Thyroid gland (tissue), 4 donors: ENCODE measurements around the gene MAP3K7CL.

Source experiments
- POLR2A ChIP-seq, 2 donors: fragments of 450-650 bp; IDR thresholded peaks; one replicate each; pipeline ENCODE4 v1.6.1; 2017; ENCODE audit warnings: antibody characterized with exemption in 2 of 2, mild to moderate bottlenecking in 2 of 2, moderate library complexity in 1 of 2
- TF ChIP-seq, protein P1 (sequence below), 6 experiments: fragments of 200-600 bp in 3 of 6; fragments of 450-650 bp in 3 of 6; sonication (generic) in 3 of 6; IDR thresholded peaks; one replicate each; pipeline ENCODE4 v1.5.1; 2016 to 2019; ENCODE audit warnings: antibody characterized with exemption in 6 of 6, mild to moderate bottlenecking in 2 of 6, inconsistent platforms in 1 of 6, moderate library complexity in 1 of 6

DNA sequence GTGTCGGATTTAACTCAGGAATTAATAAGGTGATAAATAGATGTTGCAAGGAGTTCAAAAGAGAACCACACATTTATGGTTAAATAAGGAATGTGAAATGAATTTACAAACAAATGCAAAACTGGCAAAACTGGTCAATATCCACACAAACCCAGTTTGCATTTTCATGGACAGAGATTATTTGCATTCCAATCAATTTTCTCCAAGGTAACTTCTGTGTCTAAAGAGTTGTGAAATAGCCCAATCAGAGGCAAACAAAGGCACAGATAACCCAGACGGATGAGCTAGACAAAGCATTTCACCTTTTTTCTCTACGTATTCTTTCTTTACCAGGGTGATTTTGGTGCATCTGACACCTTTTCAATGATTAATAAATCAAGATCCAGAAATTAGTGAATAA lies 63.9 kb downstream of the MAP3K7CL start:
- TF ChIP-seq, protein P1, sequence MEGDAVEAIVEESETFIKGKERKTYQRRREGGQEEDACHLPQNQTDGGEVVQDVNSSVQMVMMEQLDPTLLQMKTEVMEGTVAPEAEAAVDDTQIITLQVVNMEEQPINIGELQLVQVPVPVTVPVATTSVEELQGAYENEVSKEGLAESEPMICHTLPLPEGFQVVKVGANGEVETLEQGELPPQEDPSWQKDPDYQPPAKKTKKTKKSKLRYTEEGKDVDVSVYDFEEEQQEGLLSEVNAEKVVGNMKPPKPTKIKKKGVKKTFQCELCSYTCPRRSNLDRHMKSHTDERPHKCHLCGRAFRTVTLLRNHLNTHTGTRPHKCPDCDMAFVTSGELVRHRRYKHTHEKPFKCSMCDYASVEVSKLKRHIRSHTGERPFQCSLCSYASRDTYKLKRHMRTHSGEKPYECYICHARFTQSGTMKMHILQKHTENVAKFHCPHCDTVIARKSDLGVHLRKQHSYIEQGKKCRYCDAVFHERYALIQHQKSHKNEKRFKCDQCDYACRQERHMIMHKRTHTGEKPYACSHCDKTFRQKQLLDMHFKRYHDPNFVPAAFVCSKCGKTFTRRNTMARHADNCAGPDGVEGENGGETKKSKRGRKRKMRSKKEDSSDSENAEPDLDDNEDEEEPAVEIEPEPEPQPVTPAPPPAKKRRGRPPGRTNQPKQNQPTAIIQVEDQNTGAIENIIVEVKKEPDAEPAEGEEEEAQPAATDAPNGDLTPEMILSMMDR (IDR thresholded peaks at IDR 0.05), result no peak
- TF ChIP-seq POLR2A (IDR thresholded peaks at IDR 0.05), result no peak
